SK-N-SH treated with all-trans-retinoic acid at 6 μM for 48 hours (cell line): ENCODE results near the gene ABCA6.

Source experiments
- ATAC-seq: fragments of 200-7000 bp; cut with Tn5 transposase; 3 replicates; pipeline ENCODE4 v1.9.1; 2020; ENCODE audit warnings: mild to moderate bottlenecking, moderate library complexity
- ARNTL ChIP-seq: fragments of 450-650 bp; formaldehyde crosslinking; IDR thresholded peaks from 2 replicates; pipeline ENCODE4 v1.5.0; 2020; ENCODE audit warnings: low read depth, mild to moderate bottlenecking, moderate library complexity, borderline replicate concordance
- BACH2 ChIP-seq: fragments of 250-450 bp; sonication (Bioruptor Pico); IDR thresholded peaks from 2 replicates; pipeline ENCODE4 v1.9.0; 2021; ENCODE audit warnings: mild to moderate bottlenecking, borderline replicate concordance
- CSDC2 ChIP-seq: fragments of 250-450 bp; sonication (Bioruptor Pico); IDR thresholded peaks from 2 replicates; pipeline ENCODE4 v1.5.0; 2020; ENCODE audit warnings: mild to moderate bottlenecking, moderate library complexity
- ESRRG ChIP-seq: fragments of 250-450 bp; sonication (Bioruptor Pico); IDR thresholded peaks from 2 replicates; pipeline ENCODE4 v1.6.1; 2021; ENCODE audit warnings: mild to moderate bottlenecking
- GLIS3 ChIP-seq: fragments of 250-450 bp; sonication (Bioruptor Pico); IDR thresholded peaks from 2 replicates; pipeline ENCODE4 v1.5.0; 2020; ENCODE audit warnings: mild to moderate bottlenecking, moderate library complexity
- ISL1 ChIP-seq: fragments of 250-450 bp; sonication (Bioruptor Pico); IDR thresholded peaks from 2 replicates; pipeline ENCODE4 v2.1.2; 2022; ENCODE audit warnings: mild to moderate bottlenecking, moderate library complexity
- OSR1 ChIP-seq: fragments of 250-450 bp; sonication (Bioruptor Pico); IDR thresholded peaks from 2 replicates; pipeline ENCODE4 v1.8.0; 2022; ENCODE audit warnings: moderate library complexity, mild to moderate bottlenecking, inconsistent platforms
- PPARA ChIP-seq: fragments of 250-450 bp; sonication (Bioruptor Pico); IDR thresholded peaks from 2 replicates; pipeline ENCODE4 v1.5.0; 2020; ENCODE audit warnings: mild to moderate bottlenecking, borderline replicate concordance
- RARB ChIP-seq: fragments of 250-450 bp; sonication (Bioruptor Pico); IDR thresholded peaks from 2 replicates; pipeline ENCODE4 v1.8.0; 2021; ENCODE audit warnings: mild to moderate bottlenecking, moderate library complexity
- SNAI2 ChIP-seq: fragments of 250-450 bp; sonication (Bioruptor Pico); IDR thresholded peaks from 2 replicates; pipeline ENCODE4 v1.5.0; 2020; ENCODE audit warnings: mild to moderate bottlenecking, moderate library complexity
- TCF4 ChIP-seq: fragments of 250-450 bp; sonication (Bioruptor Pico); IDR thresholded peaks from 2 replicates; pipeline ENCODE4 v1.8.0; 2021; ENCODE audit warnings: mild to moderate bottlenecking, moderate library complexity, borderline replicate concordance
- TOX ChIP-seq: fragments of 250-450 bp; sonication (Bioruptor Pico); IDR thresholded peaks from 2 replicates; pipeline ENCODE4 v1.8.0; 2021; ENCODE audit warnings: mild to moderate bottlenecking, moderate library complexity, borderline replicate concordance
- ZC3H10 ChIP-seq: fragments of 250-450 bp; sonication (Bioruptor Pico); IDR thresholded peaks from 2 replicates; pipeline ENCODE4 v1.5.1; 2021; ENCODE audit warnings: mild to moderate bottlenecking, moderate library complexity
- ZFP3 ChIP-seq: fragments of 250-450 bp; sonication (Bioruptor Pico); IDR thresholded peaks from 2 replicates; pipeline ENCODE4 v1.5.0; 2020; ENCODE audit warnings: mild to moderate bottlenecking, moderate library complexity
- ZNF565 ChIP-seq: fragments of 450-650 bp; formaldehyde crosslinking; conservative IDR thresholded peaks from 2 replicates; pipeline ENCODE4 v1.5.0; 2020; ENCODE audit warnings: low read depth, mild to moderate bottlenecking, moderate library complexity
- ZNF70 ChIP-seq: fragments of 450-650 bp; formaldehyde crosslinking; IDR thresholded peaks from 2 replicates; pipeline ENCODE4 v1.5.0; 2020; ENCODE audit warnings: mild to moderate bottlenecking, moderate library complexity
- ZNF8 ChIP-seq: fragments of 450-650 bp; formaldehyde crosslinking; IDR thresholded peaks from 2 replicates; pipeline ENCODE4 v1.5.0; 2020; ENCODE audit warnings: mild to moderate bottlenecking, moderate library complexity
- TF ChIP-seq, protein P1 (sequence below): fragments of 250-450 bp; sonication (Bioruptor Pico); IDR thresholded peaks from 2 replicates; pipeline ENCODE4 v1.5.1; 2020; ENCODE audit warnings: low read depth, mild to moderate bottlenecking, moderate library complexity
- TF ChIP-seq, protein P2 (sequence below): fragments of 250-450 bp; sonication (Bioruptor Pico); IDR thresholded peaks from 2 replicates; pipeline ENCODE4 v1.8.0; 2021; ENCODE audit warnings: low read depth, mild to moderate bottlenecking, moderate library complexity, borderline replicate concordance
- TF ChIP-seq, protein P3 (sequence below): fragments of 250-450 bp; sonication (Bioruptor Pico); IDR thresholded peaks from 2 replicates; pipeline ENCODE4 v1.8.0; 2020; ENCODE audit warnings: mild to moderate bottlenecking, moderate library complexity, borderline replicate concordance
- TF ChIP-seq, protein P4 (sequence below): fragments of 250-450 bp; sonication (Bioruptor Pico); IDR thresholded peaks from 2 replicates; pipeline ENCODE4 v1.5.0; 2020; ENCODE audit warnings: mild to moderate bottlenecking, moderate library complexity
- TF ChIP-seq, protein P5 (sequence below): fragments of 250-450 bp; sonication (Bioruptor Pico); IDR thresholded peaks from 2 replicates; pipeline ENCODE4 v1.5.1; 2021; ENCODE audit warnings: mild to moderate bottlenecking, moderate library complexity

ABCA6 gene

DNA sequence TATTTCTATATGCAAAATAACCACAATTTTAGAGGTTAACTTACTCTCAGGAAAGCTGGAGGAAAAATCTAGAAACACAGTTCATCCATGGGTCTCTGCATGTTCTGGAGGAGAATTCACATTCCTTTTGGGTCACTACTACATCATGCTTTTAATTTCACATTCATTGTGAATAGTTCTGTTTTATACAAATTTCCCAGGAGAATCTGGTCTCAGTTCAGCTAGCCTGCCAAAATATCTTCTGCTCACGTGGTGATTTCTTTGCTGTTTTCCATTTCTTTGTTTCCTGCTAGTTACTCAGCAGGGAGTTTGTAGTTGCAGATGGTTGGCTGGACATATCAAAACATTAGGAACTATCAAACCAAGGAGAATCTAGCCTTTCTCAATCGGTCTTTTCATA lies 80.9 kb downstream of the ABCA6 start, which contains the start of gene ABCA9 (continued):
- no peak for TF ChIP-seq ZC3H10
- TF ChIP-seq SNAI2 (CRISPR knock-in tag): no peak
- TF ChIP-seq TOX: no peak
- no peak for TF ChIP-seq ZNF8
- TF ChIP-seq, protein P1, sequence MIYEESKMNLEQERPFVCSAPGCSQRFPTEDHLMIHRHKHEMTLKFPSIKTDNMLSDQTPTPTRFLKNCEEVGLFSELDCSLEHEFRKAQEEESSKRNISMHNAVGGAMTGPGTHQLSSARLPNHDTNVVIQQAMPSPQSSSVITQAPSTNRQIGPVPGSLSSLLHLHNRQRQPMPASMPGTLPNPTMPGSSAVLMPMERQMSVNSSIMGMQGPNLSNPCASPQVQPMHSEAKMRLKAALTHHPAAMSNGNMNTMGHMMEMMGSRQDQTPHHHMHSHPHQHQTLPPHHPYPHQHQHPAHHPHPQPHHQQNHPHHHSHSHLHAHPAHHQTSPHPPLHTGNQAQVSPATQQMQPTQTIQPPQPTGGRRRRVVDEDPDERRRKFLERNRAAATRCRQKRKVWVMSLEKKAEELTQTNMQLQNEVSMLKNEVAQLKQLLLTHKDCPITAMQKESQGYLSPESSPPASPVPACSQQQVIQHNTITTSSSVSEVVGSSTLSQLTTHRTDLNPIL (CRISPR knock-in tag): no peak
- TF ChIP-seq, all 23 proteins: peak for 0

DNA sequence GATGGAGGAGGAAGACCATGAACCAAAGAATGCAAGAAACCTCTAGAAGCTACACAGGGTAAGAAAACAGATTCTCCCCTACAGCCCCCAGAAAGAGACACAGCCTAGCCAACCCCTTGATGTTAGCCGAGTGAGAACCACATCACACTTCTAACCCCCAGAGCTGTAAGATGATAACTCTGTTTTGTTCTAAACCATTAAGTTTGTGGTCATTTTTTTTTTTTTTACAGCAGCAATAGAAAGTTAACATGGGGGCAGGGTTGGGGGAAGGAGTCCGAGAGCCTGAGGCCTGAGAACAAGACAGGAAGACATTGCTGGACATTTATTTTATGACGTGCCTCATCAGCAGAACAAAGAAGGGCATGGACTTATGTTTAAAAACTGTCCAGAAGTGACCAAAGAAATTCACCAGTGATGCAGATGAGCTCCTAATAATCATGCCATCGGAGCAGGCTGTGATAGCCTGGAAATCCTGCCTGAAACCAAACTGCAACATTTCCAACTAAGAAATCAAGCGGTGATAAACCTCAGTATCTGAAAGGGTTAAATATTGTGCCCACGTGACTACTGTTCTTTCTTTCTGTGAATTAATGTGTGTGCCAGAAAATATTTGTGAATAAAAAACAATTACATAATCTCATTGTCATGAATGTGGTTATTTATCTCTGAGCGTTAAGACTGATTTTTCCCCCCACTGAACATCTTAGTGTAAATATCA lies 82.1 kb downstream of the ABCA6 start:
- no peak for ATAC-seq
- TF ChIP-seq, protein P1 (CRISPR knock-in tag): no peak
- TF ChIP-seq TCF4 (no peak), BACH2 (CRISPR knock-in tag) (no peak), CSDC2 (CRISPR knock-in tag) (no peak), OSR1 (CRISPR knock-in tag) (no peak), GLIS3 (CRISPR knock-in tag) (no peak), ISL1 (no peak), SNAI2 (CRISPR knock-in tag) (no peak), ZC3H10 (no peak), ARNTL (CRISPR knock-in tag) (no peak), PPARA (no peak), RARB (CRISPR knock-in tag) (no peak), ZNF70 (CRISPR knock-in tag) (no peak), ESRRG (CRISPR knock-in tag) (no peak), ZNF8 (no peak), TOX (no peak), ZFP3 (CRISPR knock-in tag) (no peak)
- TF ChIP-seq, protein P2, sequence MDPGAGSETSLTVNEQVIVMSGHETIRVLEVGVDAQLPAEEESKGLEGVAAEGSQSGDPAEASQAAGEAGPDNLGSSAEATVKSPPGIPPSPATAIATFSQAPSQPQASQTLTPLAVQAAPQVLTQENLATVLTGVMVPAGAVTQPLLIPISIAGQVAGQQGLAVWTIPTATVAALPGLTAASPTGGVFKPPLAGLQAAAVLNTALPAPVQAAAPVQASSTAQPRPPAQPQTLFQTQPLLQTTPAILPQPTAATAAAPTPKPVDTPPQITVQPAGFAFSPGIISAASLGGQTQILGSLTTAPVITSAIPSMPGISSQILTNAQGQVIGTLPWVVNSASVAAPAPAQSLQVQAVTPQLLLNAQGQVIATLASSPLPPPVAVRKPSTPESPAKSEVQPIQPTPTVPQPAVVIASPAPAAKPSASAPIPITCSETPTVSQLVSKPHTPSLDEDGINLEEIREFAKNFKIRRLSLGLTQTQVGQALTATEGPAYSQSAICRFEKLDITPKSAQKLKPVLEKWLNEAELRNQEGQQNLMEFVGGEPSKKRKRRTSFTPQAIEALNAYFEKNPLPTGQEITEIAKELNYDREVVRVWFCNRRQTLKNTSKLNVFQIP (CRISPR knock-in tag): no peak
- TF ChIP-seq, protein P3, sequence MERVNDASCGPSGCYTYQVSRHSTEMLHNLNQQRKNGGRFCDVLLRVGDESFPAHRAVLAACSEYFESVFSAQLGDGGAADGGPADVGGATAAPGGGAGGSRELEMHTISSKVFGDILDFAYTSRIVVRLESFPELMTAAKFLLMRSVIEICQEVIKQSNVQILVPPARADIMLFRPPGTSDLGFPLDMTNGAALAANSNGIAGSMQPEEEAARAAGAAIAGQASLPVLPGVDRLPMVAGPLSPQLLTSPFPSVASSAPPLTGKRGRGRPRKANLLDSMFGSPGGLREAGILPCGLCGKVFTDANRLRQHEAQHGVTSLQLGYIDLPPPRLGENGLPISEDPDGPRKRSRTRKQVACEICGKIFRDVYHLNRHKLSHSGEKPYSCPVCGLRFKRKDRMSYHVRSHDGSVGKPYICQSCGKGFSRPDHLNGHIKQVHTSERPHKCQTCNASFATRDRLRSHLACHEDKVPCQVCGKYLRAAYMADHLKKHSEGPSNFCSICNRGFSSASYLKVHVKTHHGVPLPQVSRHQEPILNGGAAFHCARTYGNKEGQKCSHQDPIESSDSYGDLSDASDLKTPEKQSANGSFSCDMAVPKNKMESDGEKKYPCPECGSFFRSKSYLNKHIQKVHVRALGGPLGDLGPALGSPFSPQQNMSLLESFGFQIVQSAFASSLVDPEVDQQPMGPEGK (CRISPR knock-in tag): no peak
- TF ChIP-seq, protein P4, sequence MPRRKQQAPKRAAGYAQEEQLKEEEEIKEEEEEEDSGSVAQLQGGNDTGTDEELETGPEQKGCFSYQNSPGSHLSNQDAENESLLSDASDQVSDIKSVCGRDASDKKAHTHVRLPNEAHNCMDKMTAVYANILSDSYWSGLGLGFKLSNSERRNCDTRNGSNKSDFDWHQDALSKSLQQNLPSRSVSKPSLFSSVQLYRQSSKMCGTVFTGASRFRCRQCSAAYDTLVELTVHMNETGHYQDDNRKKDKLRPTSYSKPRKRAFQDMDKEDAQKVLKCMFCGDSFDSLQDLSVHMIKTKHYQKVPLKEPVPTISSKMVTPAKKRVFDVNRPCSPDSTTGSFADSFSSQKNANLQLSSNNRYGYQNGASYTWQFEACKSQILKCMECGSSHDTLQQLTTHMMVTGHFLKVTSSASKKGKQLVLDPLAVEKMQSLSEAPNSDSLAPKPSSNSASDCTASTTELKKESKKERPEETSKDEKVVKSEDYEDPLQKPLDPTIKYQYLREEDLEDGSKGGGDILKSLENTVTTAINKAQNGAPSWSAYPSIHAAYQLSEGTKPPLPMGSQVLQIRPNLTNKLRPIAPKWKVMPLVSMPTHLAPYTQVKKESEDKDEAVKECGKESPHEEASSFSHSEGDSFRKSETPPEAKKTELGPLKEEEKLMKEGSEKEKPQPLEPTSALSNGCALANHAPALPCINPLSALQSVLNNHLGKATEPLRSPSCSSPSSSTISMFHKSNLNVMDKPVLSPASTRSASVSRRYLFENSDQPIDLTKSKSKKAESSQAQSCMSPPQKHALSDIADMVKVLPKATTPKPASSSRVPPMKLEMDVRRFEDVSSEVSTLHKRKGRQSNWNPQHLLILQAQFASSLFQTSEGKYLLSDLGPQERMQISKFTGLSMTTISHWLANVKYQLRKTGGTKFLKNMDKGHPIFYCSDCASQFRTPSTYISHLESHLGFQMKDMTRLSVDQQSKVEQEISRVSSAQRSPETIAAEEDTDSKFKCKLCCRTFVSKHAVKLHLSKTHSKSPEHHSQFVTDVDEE (CRISPR knock-in tag): no peak

DNA sequence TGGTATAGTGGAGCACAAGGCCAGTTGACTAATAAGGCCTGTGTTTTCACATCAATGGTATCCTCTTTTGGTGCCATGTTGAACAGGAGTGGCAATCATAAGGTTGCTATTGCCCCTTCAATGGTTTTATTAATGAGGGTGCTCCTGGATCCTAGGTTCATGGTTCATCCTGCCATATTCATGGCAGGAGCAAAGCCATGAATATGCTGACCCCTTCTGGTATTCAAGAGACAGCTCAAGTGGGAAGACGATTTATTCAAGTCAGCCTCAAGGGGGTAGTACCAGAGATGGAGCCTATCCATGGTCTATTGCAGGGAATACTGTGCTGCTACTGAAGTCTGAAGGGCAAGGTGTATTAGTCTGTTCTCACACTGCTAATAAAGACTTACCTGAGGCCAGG lies 83.5 kb downstream of the ABCA6 start:
- TF ChIP-seq, protein P5, sequence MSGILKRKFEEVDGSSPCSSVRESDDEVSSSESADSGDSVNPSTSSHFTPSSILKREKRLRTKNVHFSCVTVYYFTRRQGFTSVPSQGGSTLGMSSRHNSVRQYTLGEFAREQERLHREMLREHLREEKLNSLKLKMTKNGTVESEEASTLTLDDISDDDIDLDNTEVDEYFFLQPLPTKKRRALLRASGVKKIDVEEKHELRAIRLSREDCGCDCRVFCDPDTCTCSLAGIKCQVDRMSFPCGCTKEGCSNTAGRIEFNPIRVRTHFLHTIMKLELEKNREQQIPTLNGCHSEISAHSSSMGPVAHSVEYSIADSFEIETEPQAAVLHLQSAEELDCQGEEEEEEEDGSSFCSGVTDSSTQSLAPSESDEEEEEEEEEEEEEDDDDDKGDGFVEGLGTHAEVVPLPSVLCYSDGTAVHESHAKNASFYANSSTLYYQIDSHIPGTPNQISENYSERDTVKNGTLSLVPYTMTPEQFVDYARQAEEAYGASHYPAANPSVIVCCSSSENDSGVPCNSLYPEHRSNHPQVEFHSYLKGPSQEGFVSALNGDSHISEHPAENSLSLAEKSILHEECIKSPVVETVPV (CRISPR knock-in tag): no peak
- TF ChIP-seq PPARA: no peak
- no peak for TF ChIP-seq ARNTL (CRISPR knock-in tag)
- TF ChIP-seq RARB (CRISPR knock-in tag): no peak
- no peak for TF ChIP-seq ZNF565 (CRISPR knock-in tag)
- no peak for TF ChIP-seq BACH2 (CRISPR knock-in tag)
- no peak for TF ChIP-seq ZC3H10
- TF ChIP-seq, all 23 proteins: peak for 0
- ATAC-seq: no peak
